ENCODE results near the gene ANKRD23.

- TF ChIP-seq POLR2A (IDR thresholded peaks at IDR 0.05): no peak
- TF ChIP-seq CTCF (IDR thresholded peaks at IDR 0.05): no peak
Measured at GRCh38 chr2:96842600-96842999, 1.2 kb downstream of the ANKRD23 start.
